HEK293 (cell line): ENCODE results near the gene EFCAB6.

Source experiments
- CTCF ChIA-PET: fragments of 350-600 bp; formaldehyde crosslinking; extraction: SDS; loops from one replicate; lab custom pipeline; 2021; ENCODE audit warnings: antibody characterized with exemption; lab: Yijun Ruan, JAX
- POLR2A ChIA-PET: fragments of 300-600 bp; formaldehyde crosslinking; extraction: SDS; loops from one replicate; lab custom pipeline; 2020; ENCODE audit warnings: antibody characterized with exemption, inconsistent platforms; lab: Yijun Ruan, JAX
- H3K27ac ChIP-seq: fragments of 200-500 bp; sonication (Bioruptor generic); 2 replicates; pipeline ENCODE4 v1.5.1; 2014; ENCODE audit warnings: low read depth, low read length, control low read depth, inconsistent platforms; ENCODE audit errors: extremely low read depth
- H3K36me3 ChIP-seq, 2 experiments: fragments of 200-500 bp in 1 of 2; sonication (Bioruptor generic) in 1 of 2; 1 replicate in 1 of 2; 2 replicates in 1 of 2; pipeline ENCODE4 v1.5.1; 2014 to 2017; ENCODE audit warnings: inconsistent platforms in 2 of 2, low read length in 2 of 2; ENCODE audit not compliant: control insufficient read depth in 2 of 2, insufficient read depth in 1 of 2
- H3K4me1 ChIP-seq: fragments of 200-500 bp; sonication (Bioruptor generic); 2 replicates; pipeline ENCODE4 v1.5.1; 2014; ENCODE audit warnings: mild to moderate bottlenecking, low read length, inconsistent platforms; ENCODE audit not compliant: control insufficient read depth, insufficient read depth
- H3K4me3 ChIP-seq: 2 replicates; pipeline ENCODE4 v1.5.1; 2011; ENCODE audit warnings: low read depth, mild to moderate bottlenecking, control low read depth, low read length, moderate library complexity
- H3K9me3 ChIP-seq: fragments of 200-500 bp; sonication (Bioruptor generic); 2 replicates; pipeline ENCODE4 v1.5.1; 2014; ENCODE audit warnings: low read depth, low read length, inconsistent platforms; ENCODE audit not compliant: control insufficient read depth, insufficient read depth
- MEIS1 ChIP-seq: sonication (generic); formaldehyde crosslinking; IDR thresholded peaks from 2 replicates; pipeline ENCODE4 v1.8.1; 2022; ENCODE audit warnings: missing genetic modification reagents, mild to moderate bottlenecking, borderline replicate concordance
- OSR2 ChIP-seq: fragments of 450-650 bp; formaldehyde crosslinking; IDR thresholded peaks from 2 replicates; pipeline ENCODE4 v1.5.1; 2016; ENCODE audit warnings: missing biosample characterization, missing genetic modification characterization
- SALL2 ChIP-seq: fragments of 450-650 bp; formaldehyde crosslinking; IDR thresholded peaks from 2 replicates; pipeline ENCODE4 v1.5.0; 2017; ENCODE audit warnings: missing biosample characterization, mild to moderate bottlenecking, missing genetic modification characterization, borderline replicate concordance
- ZBTB20 ChIP-seq: fragments of 450-650 bp; formaldehyde crosslinking; IDR thresholded peaks from 2 replicates; pipeline ENCODE4 v1.5.1; 2016; ENCODE audit warnings: missing biosample characterization, missing genetic modification characterization
- ZNF140 ChIP-seq: fragments of 450-650 bp; formaldehyde crosslinking; IDR thresholded peaks from 2 replicates; pipeline ENCODE4 v1.5.1; 2016; ENCODE audit warnings: missing biosample characterization, missing genetic modification characterization
- ZNF146 ChIP-seq: fragments of 450-650 bp; formaldehyde crosslinking; IDR thresholded peaks from 2 replicates; pipeline ENCODE4 v1.5.1; 2016; ENCODE audit warnings: missing biosample characterization, missing genetic modification characterization
- ZNF302 ChIP-seq: fragments of 450-650 bp; formaldehyde crosslinking; IDR thresholded peaks from 2 replicates; pipeline ENCODE4 v1.5.1; 2016; ENCODE audit warnings: missing biosample characterization, missing genetic modification characterization, low read depth
- ZNF404 ChIP-seq: fragments of 450-650 bp; formaldehyde crosslinking; IDR thresholded peaks from 2 replicates; pipeline ENCODE4 v1.5.1; 2017; ENCODE audit warnings: missing biosample characterization, missing genetic modification characterization
- ZNF521 ChIP-seq: fragments of 450-650 bp; formaldehyde crosslinking; IDR thresholded peaks from 2 replicates; pipeline ENCODE4 v1.5.1; 2017; ENCODE audit warnings: missing biosample characterization, mild to moderate bottlenecking, missing genetic modification characterization
- ZNF549 ChIP-seq: fragments of 450-650 bp; IDR thresholded peaks from 2 replicates; pipeline ENCODE4 v1.5.1; 2018; ENCODE audit warnings: missing biosample characterization, missing genetic modification characterization, mild to moderate bottlenecking, inconsistent platforms, moderate library complexity
- ZNF626 ChIP-seq: fragments of 450-650 bp; sonication (Bioruptor Pico); formaldehyde crosslinking; IDR thresholded peaks from 2 replicates; pipeline ENCODE4 v1.5.1; 2018; ENCODE audit warnings: missing biosample characterization, missing genetic modification characterization, inconsistent platforms
- ZNF777 ChIP-seq: fragments of 450-650 bp; formaldehyde crosslinking; IDR thresholded peaks from 2 replicates; pipeline ENCODE4 v1.5.1; 2017; ENCODE audit warnings: missing biosample characterization, missing genetic modification characterization, borderline replicate concordance
- ZNF791 ChIP-seq: fragments of 450-650 bp; formaldehyde crosslinking; IDR thresholded peaks from 2 replicates; pipeline ENCODE4 v1.5.1; 2016; ENCODE audit warnings: missing biosample characterization, missing genetic modification characterization
- ZNF837 ChIP-seq: fragments of 450-650 bp; formaldehyde crosslinking; IDR thresholded peaks from 2 replicates; pipeline ENCODE4 v1.5.1; 2016; ENCODE audit warnings: missing biosample characterization, missing genetic modification characterization
- TF ChIP-seq, protein P1 (sequence below): fragments of 450-650 bp; formaldehyde crosslinking; IDR thresholded peaks from 2 replicates; pipeline ENCODE4 v1.5.1; 2016; ENCODE audit warnings: missing biosample characterization, missing genetic modification characterization
- TF ChIP-seq, protein P2 (sequence below): fragments of 450-650 bp; formaldehyde crosslinking; IDR thresholded peaks from 2 replicates; pipeline ENCODE4 v1.5.1; 2017; ENCODE audit warnings: missing biosample characterization, missing genetic modification characterization
- TF ChIP-seq, protein P3 (sequence below): fragments of 450-650 bp; formaldehyde crosslinking; IDR thresholded peaks from 2 replicates; pipeline ENCODE4 v1.5.1; 2016; ENCODE audit warnings: missing biosample characterization, missing genetic modification characterization
- TF ChIP-seq, protein P4 (sequence below): fragments of 450-650 bp; formaldehyde crosslinking; IDR thresholded peaks from 2 replicates; pipeline ENCODE4 v1.5.1; 2016; ENCODE audit warnings: missing biosample characterization, missing genetic modification characterization
- TF ChIP-seq, protein P5 (sequence below): IDR thresholded peaks from 2 replicates; pipeline ENCODE4 v1.6.1; 2011; ENCODE audit warnings: mild to moderate bottlenecking, low read depth, low read length, borderline replicate concordance
- TF ChIP-seq, protein P6 (sequence below): fragments of 450-650 bp; formaldehyde crosslinking; conservative IDR thresholded peaks from 2 replicates; pipeline ENCODE4 v1.5.1; 2016; ENCODE audit warnings: low read depth, missing biosample characterization, missing genetic modification characterization

The EFCAB6 gene

DNA sequence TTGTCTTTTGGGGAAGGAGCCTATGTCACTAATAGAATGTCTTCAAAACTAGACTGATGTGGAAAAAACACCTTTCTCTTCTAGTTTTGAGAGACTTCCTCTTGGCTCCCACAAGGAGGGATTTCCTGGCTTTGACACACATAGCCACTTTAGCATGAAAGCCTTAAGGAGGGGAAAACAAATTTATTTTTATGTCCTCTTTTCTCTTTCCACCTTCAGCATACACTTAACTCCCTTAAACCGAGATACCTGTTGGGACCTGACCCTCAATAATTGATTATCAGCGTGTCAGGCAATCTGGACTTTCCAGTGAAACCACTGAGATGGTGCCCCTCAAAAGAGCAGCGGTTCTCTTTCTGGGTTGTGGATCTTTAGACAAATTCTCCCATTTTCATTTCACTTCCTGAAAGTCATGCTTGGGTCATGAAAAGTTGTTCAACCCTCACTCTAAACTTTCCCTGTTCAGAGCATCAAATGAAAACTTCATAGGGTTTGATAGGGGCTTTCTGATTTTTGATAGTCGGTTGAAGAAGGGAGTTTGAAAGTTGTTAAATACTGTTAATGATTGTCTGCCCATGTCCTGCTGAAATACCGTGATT lies 9.1 kb downstream of the EFCAB6 start:
- TF ChIP-seq SALL2 (tag by site-specific recombination) (no peak), ZNF140 (no peak), ZBTB20 (tag by site-specific recombination) (no peak), ZNF549 (tag by site-specific recombination) (no peak), ZNF146 (tag by site-specific recombination) (no peak), ZNF837 (tag by site-specific recombination) (no peak), OSR2 (tag by site-specific recombination) (no peak), ZNF791 (no peak), ZNF404 (tag by site-specific recombination) (no peak), ZNF626 (tag by site-specific recombination) (no peak), MEIS1 (no peak), ZNF521 (no peak), ZNF777 (tag by site-specific recombination) (no peak), ZNF302 (tag by site-specific recombination) (no peak)
- TF ChIP-seq, protein P1, sequence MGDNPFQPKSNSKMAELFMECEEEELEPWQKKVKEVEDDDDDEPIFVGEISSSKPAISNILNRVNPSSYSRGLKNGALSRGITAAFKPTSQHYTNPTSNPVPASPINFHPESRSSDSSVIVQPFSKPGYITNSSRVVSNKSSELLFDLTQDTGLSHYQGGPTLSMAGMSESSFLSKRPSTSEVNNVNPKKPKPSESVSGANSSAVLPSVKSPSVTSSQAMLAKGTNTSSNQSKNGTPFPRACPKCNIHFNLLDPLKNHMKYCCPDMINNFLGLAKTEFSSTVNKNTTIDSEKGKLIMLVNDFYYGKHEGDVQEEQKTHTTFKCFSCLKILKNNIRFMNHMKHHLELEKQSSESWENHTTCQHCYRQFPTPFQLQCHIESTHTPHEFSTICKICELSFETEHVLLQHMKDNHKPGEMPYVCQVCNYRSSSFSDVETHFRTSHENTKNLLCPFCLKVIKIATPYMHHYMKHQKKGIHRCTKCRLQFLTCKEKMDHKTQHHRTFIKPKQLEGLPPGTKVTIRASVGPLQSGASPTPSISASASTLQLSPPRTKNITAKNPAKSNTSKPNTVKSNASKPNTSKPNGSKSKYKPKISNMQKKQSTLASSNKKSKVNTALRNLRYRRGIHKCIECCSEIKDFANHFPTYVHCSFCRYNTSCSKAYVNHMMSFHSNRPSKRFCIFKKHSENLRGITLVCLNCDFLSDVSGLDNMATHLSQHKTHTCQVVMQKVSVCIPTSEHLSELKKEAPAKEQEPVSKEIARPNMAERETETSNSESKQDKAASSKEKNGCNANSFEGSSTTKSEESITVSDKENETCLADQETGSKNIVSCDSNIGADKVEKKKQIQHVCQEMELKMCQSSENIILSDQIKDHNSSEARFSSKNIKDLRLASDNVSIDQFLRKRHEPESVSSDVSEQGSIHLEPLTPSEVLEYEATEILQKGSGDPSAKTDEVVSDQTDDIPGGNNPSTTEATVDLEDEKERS (tag by site-specific recombination), result no peak
- TF ChIP-seq, protein P2, sequence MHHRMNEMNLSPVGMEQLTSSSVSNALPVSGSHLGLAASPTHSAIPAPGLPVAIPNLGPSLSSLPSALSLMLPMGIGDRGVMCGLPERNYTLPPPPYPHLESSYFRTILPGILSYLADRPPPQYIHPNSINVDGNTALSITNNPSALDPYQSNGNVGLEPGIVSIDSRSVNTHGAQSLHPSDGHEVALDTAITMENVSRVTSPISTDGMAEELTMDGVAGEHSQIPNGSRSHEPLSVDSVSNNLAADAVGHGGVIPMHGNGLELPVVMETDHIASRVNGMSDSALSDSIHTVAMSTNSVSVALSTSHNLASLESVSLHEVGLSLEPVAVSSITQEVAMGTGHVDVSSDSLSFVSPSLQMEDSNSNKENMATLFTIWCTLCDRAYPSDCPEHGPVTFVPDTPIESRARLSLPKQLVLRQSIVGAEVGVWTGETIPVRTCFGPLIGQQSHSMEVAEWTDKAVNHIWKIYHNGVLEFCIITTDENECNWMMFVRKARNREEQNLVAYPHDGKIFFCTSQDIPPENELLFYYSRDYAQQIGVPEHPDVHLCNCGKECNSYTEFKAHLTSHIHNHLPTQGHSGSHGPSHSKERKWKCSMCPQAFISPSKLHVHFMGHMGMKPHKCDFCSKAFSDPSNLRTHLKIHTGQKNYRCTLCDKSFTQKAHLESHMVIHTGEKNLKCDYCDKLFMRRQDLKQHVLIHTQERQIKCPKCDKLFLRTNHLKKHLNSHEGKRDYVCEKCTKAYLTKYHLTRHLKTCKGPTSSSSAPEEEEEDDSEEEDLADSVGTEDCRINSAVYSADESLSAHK (tag by site-specific recombination), result no peak
- TF ChIP-seq, protein P3, sequence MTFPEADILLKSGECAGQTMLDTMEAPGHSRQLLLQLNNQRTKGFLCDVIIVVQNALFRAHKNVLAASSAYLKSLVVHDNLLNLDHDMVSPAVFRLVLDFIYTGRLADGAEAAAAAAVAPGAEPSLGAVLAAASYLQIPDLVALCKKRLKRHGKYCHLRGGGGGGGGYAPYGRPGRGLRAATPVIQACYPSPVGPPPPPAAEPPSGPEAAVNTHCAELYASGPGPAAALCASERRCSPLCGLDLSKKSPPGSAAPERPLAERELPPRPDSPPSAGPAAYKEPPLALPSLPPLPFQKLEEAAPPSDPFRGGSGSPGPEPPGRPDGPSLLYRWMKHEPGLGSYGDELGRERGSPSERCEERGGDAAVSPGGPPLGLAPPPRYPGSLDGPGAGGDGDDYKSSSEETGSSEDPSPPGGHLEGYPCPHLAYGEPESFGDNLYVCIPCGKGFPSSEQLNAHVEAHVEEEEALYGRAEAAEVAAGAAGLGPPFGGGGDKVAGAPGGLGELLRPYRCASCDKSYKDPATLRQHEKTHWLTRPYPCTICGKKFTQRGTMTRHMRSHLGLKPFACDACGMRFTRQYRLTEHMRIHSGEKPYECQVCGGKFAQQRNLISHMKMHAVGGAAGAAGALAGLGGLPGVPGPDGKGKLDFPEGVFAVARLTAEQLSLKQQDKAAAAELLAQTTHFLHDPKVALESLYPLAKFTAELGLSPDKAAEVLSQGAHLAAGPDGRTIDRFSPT (tag by site-specific recombination), result no peak
- TF ChIP-seq, protein P4, sequence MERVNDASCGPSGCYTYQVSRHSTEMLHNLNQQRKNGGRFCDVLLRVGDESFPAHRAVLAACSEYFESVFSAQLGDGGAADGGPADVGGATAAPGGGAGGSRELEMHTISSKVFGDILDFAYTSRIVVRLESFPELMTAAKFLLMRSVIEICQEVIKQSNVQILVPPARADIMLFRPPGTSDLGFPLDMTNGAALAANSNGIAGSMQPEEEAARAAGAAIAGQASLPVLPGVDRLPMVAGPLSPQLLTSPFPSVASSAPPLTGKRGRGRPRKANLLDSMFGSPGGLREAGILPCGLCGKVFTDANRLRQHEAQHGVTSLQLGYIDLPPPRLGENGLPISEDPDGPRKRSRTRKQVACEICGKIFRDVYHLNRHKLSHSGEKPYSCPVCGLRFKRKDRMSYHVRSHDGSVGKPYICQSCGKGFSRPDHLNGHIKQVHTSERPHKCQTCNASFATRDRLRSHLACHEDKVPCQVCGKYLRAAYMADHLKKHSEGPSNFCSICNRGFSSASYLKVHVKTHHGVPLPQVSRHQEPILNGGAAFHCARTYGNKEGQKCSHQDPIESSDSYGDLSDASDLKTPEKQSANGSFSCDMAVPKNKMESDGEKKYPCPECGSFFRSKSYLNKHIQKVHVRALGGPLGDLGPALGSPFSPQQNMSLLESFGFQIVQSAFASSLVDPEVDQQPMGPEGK (tag by site-specific recombination), result no peak
- TF ChIP-seq, protein P5, sequence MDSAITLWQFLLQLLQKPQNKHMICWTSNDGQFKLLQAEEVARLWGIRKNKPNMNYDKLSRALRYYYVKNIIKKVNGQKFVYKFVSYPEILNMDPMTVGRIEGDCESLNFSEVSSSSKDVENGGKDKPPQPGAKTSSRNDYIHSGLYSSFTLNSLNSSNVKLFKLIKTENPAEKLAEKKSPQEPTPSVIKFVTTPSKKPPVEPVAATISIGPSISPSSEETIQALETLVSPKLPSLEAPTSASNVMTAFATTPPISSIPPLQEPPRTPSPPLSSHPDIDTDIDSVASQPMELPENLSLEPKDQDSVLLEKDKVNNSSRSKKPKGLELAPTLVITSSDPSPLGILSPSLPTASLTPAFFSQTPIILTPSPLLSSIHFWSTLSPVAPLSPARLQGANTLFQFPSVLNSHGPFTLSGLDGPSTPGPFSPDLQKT, result no peak
- TF ChIP-seq, protein P6, sequence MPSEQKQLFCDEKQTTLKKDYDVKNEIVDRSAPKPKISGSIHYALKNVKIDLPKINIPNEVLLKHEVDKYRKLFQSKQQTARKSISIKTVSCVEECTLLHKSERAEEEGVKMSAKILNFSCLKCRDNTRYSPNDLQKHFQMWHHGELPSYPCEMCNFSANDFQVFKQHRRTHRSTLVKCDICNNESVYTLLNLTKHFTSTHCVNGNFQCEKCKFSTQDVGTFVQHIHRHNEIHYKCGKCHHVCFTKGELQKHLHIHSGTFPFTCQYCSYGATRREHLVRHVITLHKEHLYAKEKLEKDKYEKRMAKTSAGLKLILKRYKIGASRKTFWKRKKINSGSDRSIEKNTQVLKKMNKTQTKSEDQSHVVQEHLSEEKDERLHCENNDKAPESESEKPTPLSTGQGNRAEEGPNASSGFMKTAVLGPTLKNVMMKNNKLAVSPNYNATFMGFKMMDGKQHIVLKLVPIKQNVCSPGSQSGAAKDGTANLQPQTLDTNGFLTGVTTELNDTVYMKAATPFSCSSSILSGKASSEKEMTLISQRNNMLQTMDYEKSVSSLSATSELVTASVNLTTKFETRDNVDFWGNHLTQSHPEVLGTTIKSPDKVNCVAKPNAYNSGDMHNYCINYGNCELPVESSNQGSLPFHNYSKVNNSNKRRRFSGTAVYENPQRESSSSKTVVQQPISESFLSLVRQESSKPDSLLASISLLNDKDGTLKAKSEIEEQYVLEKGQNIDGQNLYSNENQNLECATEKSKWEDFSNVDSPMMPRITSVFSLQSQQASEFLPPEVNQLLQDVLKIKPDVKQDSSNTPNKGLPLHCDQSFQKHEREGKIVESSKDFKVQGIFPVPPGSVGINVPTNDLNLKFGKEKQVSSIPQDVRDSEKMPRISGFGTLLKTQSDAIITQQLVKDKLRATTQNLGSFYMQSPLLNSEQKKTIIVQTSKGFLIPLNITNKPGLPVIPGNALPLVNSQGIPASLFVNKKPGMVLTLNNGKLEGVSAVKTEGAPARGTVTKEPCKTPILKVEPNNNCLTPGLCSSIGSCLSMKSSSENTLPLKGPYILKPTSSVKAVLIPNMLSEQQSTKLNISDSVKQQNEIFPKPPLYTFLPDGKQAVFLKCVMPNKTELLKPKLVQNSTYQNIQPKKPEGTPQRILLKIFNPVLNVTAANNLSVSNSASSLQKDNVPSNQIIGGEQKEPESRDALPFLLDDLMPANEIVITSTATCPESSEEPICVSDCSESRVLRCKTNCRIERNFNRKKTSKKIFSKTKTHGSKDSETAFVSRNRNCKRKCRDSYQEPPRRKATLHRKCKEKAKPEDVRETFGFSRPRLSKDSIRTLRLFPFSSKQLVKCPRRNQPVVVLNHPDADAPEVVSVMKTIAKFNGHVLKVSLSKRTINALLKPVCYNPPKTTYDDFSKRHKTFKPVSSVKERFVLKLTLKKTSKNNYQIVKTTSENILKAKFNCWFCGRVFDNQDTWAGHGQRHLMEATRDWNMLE (tag by site-specific recombination), result no peak
- Histone ChIP-seq H3K27ac (no peak overlapping the region), H3K4me1 (no peaks in the 10 kb centered on the region), H3K36me3 (no peaks in the 10 kb centered on the region), H3K4me3 (no peak overlapping the region), H3K9me3 (no peaks in the 10 kb centered on the region)
- POLR2A ChIA-PET, result no interaction called here
- CTCF ChIA-PET, result interaction anchor here (0.7 kb wide), 1 partner anchor 25 kb away, joined by 3 read pairs; no protein-coding TSS in a partner anchor
